Nephron progenitor cell (in vitro differentiated cells): Measurements from ENCODE around the gene SRMS.
A peak's percentile ranks its signal among the peaks of the same experiment; 100 is the strongest.

Source experiments
- DNase-seq: peaks from one replicate; pipeline ENCODE4 v3.0.0; 2021
- H3K27ac Mint-ChIP-seq: 2 replicates; pipeline ENCODE4 v1.8.0; 2021; ENCODE audit warnings: mild to moderate bottlenecking, moderate library complexity, mixed read lengths
- H3K27me3 Mint-ChIP-seq: 2 replicates; pipeline ENCODE4 v1.8.0; 2021; ENCODE audit warnings: mild to moderate bottlenecking, low read depth, mixed read lengths; ENCODE audit not compliant: poor library complexity
- H3K36me3 Mint-ChIP-seq: 2 replicates; pipeline ENCODE4 v1.8.0; 2021; ENCODE audit warnings: low read depth, mixed read lengths
- H3K4me1 Mint-ChIP-seq: 2 replicates; pipeline ENCODE4 v1.8.0; 2021; ENCODE audit warnings: mixed read lengths
- H3K4me3 Mint-ChIP-seq: 2 replicates; pipeline ENCODE4 v1.8.0; 2021; ENCODE audit warnings: mild to moderate bottlenecking, moderate library complexity, mixed read lengths
- H3K9me3 Mint-ChIP-seq: 2 replicates; pipeline ENCODE4 v1.8.0; 2021; ENCODE audit warnings: mild to moderate bottlenecking, moderate library complexity, mixed read lengths
- CTCF ChIP-seq: fragments of 200-600 bp; sonication (generic); IDR thresholded peaks from 2 replicates; pipeline ENCODE4 v1.5.0; 2021; ENCODE audit warnings: antibody characterized with exemption

SRMS gene

GRCh38 chr20:63533871-63534393 is 13.6 kb downstream of the SRMS start:
- no peak for TF ChIP-seq CTCF
- no peak overlapping the region for H3K4me3 Mint-ChIP-seq
- H3K27me3 Mint-ChIP-seq: no peaks in the 10 kb centered on the region
- H3K36me3 Mint-ChIP-seq: no peaks in the 10 kb centered on the region
- H3K27ac Mint-ChIP-seq: no peak overlapping the region
- peaks cover 16% of the 10 kb centered on the region for H3K4me1 Mint-ChIP-seq
- DNase-seq: peak; percentile 13
- H3K9me3 Mint-ChIP-seq: no peaks in the 10 kb centered on the region

- no peaks in the 10 kb centered on the region for H3K36me3 Mint-ChIP-seq
- H3K9me3 Mint-ChIP-seq: no peaks in the 10 kb centered on the region
- no peak for DNase-seq
- H3K27ac Mint-ChIP-seq: no peak overlapping the region
- peaks cover 22% of the 10 kb centered on the region for H3K4me1 Mint-ChIP-seq
- H3K4me3 Mint-ChIP-seq: no peak overlapping the region
- no peak for TF ChIP-seq CTCF
- H3K27me3 Mint-ChIP-seq: no peaks in the 10 kb centered on the region
Measured at GRCh38 chr20:63533388-63533787, 14.2 kb downstream of the SRMS start.

GRCh38 chr20:63532449-63532971 is 15.0 kb downstream of the SRMS start:
- peaks cover 26% of the 10 kb centered on the region for H3K4me1 Mint-ChIP-seq
- no peak overlapping the region for H3K4me3 Mint-ChIP-seq
- no peaks in the 10 kb centered on the region for H3K36me3 Mint-ChIP-seq
- no peak overlapping the region for H3K27ac Mint-ChIP-seq
- H3K27me3 Mint-ChIP-seq: no peaks in the 10 kb centered on the region
- no peak for TF ChIP-seq CTCF
- H3K9me3 Mint-ChIP-seq: no peaks in the 10 kb centered on the region
- DNase-seq: no peak

- Mint-ChIP-seq H3K4me3 (no peak overlapping the region), H3K9me3 (no peaks in the 10 kb centered on the region), H3K27ac (no peak overlapping the region), H3K36me3 (no peaks in the 10 kb centered on the region), H3K27me3 (no peaks in the 10 kb centered on the region), H3K4me1 (peaks cover 30% of the 10 kb centered on the region)
- no peak for TF ChIP-seq CTCF
- no peak for DNase-seq
Measured at GRCh38 chr20:63531686-63532448, 15.7 kb downstream of the SRMS start.

- H3K27me3 Mint-ChIP-seq: no peaks in the 10 kb centered on the region
- no peaks in the 10 kb centered on the region for H3K36me3 Mint-ChIP-seq
- H3K9me3 Mint-ChIP-seq: no peaks in the 10 kb centered on the region
- no peak overlapping the region for H3K27ac Mint-ChIP-seq
- no peak for DNase-seq
- H3K4me1 Mint-ChIP-seq: peaks cover 24% of the 10 kb centered on the region
- no peak for TF ChIP-seq CTCF
- no peak overlapping the region for H3K4me3 Mint-ChIP-seq
Measured at GRCh38 chr20:63530788-63531160, 16.8 kb downstream of the SRMS start.
